ENCODE data around the gene BRSK2.

The BRSK2 gene

GRCh38 chr11:1377231-1377780 is 12.4 kb upstream of the BRSK2 start:
- no peak for DNase-seq
- TF ChIP-seq POLR2A (IDR thresholded peaks at IDR 0.05; ENCODE audit: low read length): no peak
- no peak for TF ChIP-seq GATA1 (IDR thresholded peaks at IDR 0.05; ENCODE audit: low read depth, low read length)

DNA sequence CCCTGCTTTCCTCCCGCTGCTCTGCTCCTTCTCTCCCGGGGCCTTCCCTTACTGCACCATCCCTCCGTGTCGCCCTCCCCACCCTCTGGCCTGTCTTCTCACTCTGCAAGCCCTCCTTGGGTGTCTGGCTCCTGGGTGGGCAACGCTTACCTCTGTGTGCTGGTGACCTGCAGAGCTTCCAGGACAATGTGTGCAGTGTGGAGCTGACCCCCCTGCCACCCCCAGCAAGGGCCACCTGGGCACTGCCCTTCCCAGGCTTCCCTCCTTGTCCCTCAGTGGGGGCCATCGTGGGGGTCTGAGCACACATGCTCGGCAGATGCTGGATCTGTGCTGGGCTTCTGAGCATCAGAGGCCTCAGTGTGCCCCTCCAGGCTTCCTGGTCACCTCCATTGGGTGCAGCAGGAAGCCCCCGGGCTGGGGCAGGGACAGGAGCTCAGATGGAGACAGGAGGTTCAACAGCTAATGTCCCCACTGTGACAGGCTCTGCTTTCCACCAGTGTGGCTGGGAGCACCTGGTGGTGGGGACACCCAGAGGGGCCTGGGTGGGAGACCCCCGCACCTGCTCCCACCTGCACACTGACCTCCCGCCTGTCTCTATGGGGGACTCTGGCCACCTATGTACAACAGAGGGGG is 7.8 kb upstream of the BRSK2 start:
- no peak for DNase-seq
- TF ChIP-seq GATA1 (IDR thresholded peaks at IDR 0.05; ENCODE audit: low read depth, low read length) (no peak), POLR2A (IDR thresholded peaks at IDR 0.05; ENCODE audit: low read length) (no peak)

GRCh38 chr11:1382429-1382828 is 7.3 kb upstream of the BRSK2 start:
- DNase-seq: no peak
- no peak for TF ChIP-seq POLR2A (IDR thresholded peaks at IDR 0.05; ENCODE audit: low read length)
- no peak for TF ChIP-seq GATA1 (IDR thresholded peaks at IDR 0.05; ENCODE audit: low read depth, low read length)

GRCh38 chr11:1382831-1383607 is 6.7 kb upstream of the BRSK2 start:
- peak in 1 of 2 experiments; percentile 38 for DNase-seq
- TF ChIP-seq GATA1 (IDR thresholded peaks at IDR 0.05; ENCODE audit: low read depth, low read length) (no peak), POLR2A (IDR thresholded peaks at IDR 0.05; ENCODE audit: low read length) (no peak)

DNA sequence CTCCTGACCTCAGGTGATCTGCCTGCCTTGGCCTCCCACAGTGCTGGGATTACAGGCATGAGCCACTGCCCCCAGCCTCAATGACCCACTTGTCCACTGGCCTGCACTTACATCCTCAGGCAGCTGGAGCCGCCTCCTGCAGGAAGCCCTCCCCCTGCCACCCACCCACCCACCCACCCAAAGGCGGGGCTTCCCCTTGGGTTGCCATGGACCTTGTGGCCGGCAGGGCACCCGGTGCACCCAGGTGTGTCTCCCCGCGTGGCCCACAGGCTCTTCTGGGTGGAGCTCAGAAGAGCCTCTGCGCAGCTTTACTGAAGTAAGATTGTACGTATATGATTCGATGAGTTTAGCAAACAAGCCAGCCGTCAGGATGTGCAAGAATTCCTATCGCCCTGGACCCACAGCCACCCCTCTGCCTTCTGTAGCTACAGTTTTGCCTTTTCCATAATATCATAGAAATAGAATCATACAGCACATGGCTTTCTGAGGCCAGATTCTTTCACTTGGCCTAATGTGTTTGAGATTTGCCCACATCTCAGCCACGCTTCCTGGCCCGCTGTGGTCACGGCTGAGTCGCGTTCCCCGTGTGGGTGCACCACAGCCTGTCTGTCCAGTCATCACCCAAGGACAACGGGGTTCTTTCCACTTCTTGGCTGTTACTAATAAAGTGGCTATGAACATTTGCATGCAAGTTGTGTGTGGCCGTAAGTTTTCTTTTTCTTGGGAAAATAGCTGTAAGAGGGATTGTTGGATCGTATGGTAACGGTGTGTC is 5.3 kb upstream of the BRSK2 start:
- TF ChIP-seq POLR2A (IDR thresholded peaks at IDR 0.05; ENCODE audit: low read length) (no peak), GATA1 (IDR thresholded peaks at IDR 0.05; ENCODE audit: low read depth, low read length) (no peak)
- DNase-seq: no peak

GRCh38 chr11:1387521-1387920 is 2.2 kb upstream of the BRSK2 start:
- TF ChIP-seq GATA1 (IDR thresholded peaks at IDR 0.05; ENCODE audit: low read depth, low read length) (no peak), POLR2A (IDR thresholded peaks at IDR 0.05; ENCODE audit: low read length) (no peak)

GRCh38 chr11:1387961-1388762 is 1.6 kb upstream of the BRSK2 start:
- TF ChIP-seq GATA1 (IDR thresholded peaks at IDR 0.05; ENCODE audit: low read depth, low read length): no peak
- TF ChIP-seq POLR2A (IDR thresholded peaks at IDR 0.05; ENCODE audit: low read length): no peak
- no peak for DNase-seq

More at GRCh38 chr11:1387521-1387920, 2.2 kb upstream of the BRSK2 start:
- no peak for DNase-seq

DNA sequence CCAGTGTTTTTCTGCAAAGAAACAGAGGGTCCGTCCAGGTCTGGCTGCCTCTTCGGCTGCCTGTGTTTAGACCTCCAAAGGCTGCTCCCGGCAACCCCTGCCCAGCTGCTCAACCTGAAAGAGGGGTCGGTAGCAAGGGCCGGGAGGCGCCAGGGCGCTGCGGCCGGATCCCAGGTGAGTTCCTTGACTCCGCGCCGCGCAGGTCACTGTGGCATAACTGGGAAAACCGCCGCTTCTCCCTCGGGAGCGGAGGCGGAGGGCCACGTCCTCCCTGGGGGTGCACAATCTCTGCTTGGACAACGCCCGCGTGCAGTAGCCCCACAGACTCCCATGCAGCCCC is 1.0 kb upstream of the BRSK2 start:
- TF ChIP-seq POLR2A (IDR thresholded peaks at IDR 0.05; ENCODE audit: low read length): no peak
- TF ChIP-seq GATA1 (IDR thresholded peaks at IDR 0.05; ENCODE audit: low read depth, low read length): no peak
- no peak for DNase-seq

- peak; percentile 77 to 82 for DNase-seq
- TF ChIP-seq POLR2A (IDR thresholded peaks at IDR 0.05; ENCODE audit: low read length): no peak
Measured at GRCh38 chr11:1389103-1389931, 417 bp upstream of the BRSK2 start.

- no peak for DNase-seq
- no peak for TF ChIP-seq GATA1 (IDR thresholded peaks at IDR 0.05; ENCODE audit: low read depth, low read length)
- TF ChIP-seq POLR2A (IDR thresholded peaks at IDR 0.05; ENCODE audit: low read length): no peak
Measured at GRCh38 chr11:1390569-1391164, 933 bp downstream of the BRSK2 start.

GRCh38 chr11:1391165-1392075 is 1.7 kb downstream of the BRSK2 start:
- no peak for TF ChIP-seq GATA1 (IDR thresholded peaks at IDR 0.05; ENCODE audit: low read depth, low read length)
- no peak for TF ChIP-seq POLR2A (IDR thresholded peaks at IDR 0.05; ENCODE audit: low read length)
- DNase-seq: no peak

All from erythroblast (primary cell).